ENCODE results near the gene SLC24A3. TPM values are rescaled to one million over a fixed set of nuclear protein-coding genes. Genes with fewer than 3 reads are reported as not detected.

The SLC24A3 gene
- total RNA-seq (2022; extraction: Qiagen RNA extraction; ENCODE audit: low read depth) = not detected in 5 replicates

DNA sequence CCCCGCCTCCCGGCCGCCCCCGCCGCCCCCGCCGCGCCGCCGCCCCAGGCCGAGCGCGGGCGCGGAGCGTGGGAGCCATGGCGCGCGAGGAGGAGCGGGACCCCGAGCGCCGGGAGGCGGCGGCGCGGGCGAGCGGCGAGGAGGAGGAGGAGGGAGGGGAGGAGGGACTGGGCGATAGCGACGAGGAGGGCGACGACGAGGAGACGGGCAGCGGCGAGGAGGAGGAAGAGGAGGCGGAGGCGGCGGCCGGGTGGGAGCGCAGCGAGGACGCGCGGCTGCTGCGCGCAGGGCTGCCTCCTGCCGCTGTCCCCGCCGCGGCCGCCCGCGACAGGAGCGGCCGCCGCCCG is at the start of gene SLC24A3:
SLC24A3 (plus strand) TSS at position 174 of the 347 bp plus-strand sequence.

DNA sequence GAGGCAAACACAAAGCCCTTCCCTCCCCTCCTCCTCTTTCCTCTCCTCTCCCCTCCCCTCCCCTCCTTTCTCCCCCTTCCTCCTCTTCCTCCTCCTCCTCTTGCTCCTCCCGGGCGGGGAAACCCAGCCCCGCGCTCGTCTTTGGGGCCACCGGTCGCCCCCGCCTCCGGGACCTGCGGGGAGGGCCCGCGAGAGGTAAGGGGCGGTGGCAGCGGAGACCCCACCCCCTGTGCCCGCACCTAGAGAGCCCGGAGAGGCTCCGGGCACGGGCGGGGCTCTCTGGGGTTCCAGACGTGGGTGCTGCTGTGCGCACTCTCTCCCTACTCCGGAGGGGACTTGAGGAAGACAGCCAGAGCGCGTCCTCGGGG is 545.7 kb downstream of the SLC24A3 start, which contains the start of gene RIN2:
RIN2 (plus strand) TSS at position 126 of the 368 bp plus-strand sequence. CDS start 131,344 bp downstream, outside the sequence.

Measured in A549 treated with ZK216348 at 1 μM for 4 hours (cell line).